ENCODE measurements around the gene BNC2. TPM values are rescaled to one million over a fixed set of nuclear protein-coding genes. Genes with fewer than 3 reads are reported as not detected.
A peak's percentile ranks its signal among the peaks of the same experiment; 100 is the strongest.

The BNC2 gene
- total and polyA plus RNA-seq, 2 donors (not counting 1 experiment from before 2014, with no cell fraction given): 34.7 to 39.1 TPM

- Histone ChIP-seq H3K27me3 (ENCODE audit: control insufficient read depth, insufficient read depth, low read length) (no peaks in the 10 kb centered on the region), H4K20me1 (ENCODE audit: control insufficient read depth, extremely low read depth, insufficient read depth, low read length) (no peaks in the 10 kb centered on the region), H3K4me2 (ENCODE audit: extremely low read depth, insufficient read depth, low read length) (no peak overlapping the region), H3K9me3 (ENCODE audit: control insufficient read depth, insufficient read depth, low read depth, low read length) (no peaks in the 10 kb centered on the region), H2AFZ (ENCODE audit: low read length) (no peak overlapping the region), H3K36me3 (ENCODE audit: control insufficient read depth, insufficient read depth, low read length) (no peaks in the 10 kb centered on the region), H3K9ac (ENCODE audit: insufficient read depth, low read length) (no peak overlapping the region), H3K4me1 (ENCODE audit: control insufficient read depth, extremely low read depth, insufficient read depth, low read length) (no peaks in the 10 kb centered on the region), H3K4me3 (replicated peaks in 1 of 4; ENCODE audit: control extremely low read depth in 1 of 4, insufficient read depth in 1 of 4, low read depth in 3 of 4, low read length in 4 of 4) (no peak overlapping the region), H3K79me2 (ENCODE audit: control insufficient read depth, insufficient read depth, low read length) (no peaks in the 10 kb centered on the region), H3K27ac (ENCODE audit: insufficient read depth, low read length) (no peak overlapping the region)
- TF ChIP-seq, protein P1, sequence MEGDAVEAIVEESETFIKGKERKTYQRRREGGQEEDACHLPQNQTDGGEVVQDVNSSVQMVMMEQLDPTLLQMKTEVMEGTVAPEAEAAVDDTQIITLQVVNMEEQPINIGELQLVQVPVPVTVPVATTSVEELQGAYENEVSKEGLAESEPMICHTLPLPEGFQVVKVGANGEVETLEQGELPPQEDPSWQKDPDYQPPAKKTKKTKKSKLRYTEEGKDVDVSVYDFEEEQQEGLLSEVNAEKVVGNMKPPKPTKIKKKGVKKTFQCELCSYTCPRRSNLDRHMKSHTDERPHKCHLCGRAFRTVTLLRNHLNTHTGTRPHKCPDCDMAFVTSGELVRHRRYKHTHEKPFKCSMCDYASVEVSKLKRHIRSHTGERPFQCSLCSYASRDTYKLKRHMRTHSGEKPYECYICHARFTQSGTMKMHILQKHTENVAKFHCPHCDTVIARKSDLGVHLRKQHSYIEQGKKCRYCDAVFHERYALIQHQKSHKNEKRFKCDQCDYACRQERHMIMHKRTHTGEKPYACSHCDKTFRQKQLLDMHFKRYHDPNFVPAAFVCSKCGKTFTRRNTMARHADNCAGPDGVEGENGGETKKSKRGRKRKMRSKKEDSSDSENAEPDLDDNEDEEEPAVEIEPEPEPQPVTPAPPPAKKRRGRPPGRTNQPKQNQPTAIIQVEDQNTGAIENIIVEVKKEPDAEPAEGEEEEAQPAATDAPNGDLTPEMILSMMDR (conservative IDR thresholded peaks at IDR 0.05 in 1 of 2, IDR thresholded peaks at IDR 0.05 in 1 of 2; ENCODE audit: low read depth in 1 of 2, low read length in 2 of 2): no peak
- no peak for TF ChIP-seq EZH2 (IDR thresholded peaks at IDR 0.05; ENCODE audit: low read length, missing control alignments)
- DNase-seq (ENCODE audit: low read depth in 2 of 2): peak in 1 of 2 donors; percentile 14
These were observed 394.5 kb downstream of the BNC2 start for GRCh38 chr9:16475996-16476395.

GRCh38 chr9:16475257-16475656 lies 395.2 kb downstream of the BNC2 start:
- DNase-seq (ENCODE audit: low read depth in 2 of 2): no peak
- no peak for TF ChIP-seq EZH2 (IDR thresholded peaks at IDR 0.05; ENCODE audit: low read length, missing control alignments)
- TF ChIP-seq, protein P1 (conservative IDR thresholded peaks at IDR 0.05 in 1 of 2, IDR thresholded peaks at IDR 0.05 in 1 of 2; ENCODE audit: low read depth in 1 of 2, low read length in 2 of 2): no peak
- Histone ChIP-seq H3K9ac (ENCODE audit: insufficient read depth, low read length) (no peak overlapping the region), H3K4me2 (ENCODE audit: extremely low read depth, insufficient read depth, low read length) (no peak overlapping the region), H3K36me3 (ENCODE audit: control insufficient read depth, insufficient read depth, low read length) (peaks cover 1% of the 10 kb centered on the region), H3K27me3 (ENCODE audit: control insufficient read depth, insufficient read depth, low read length) (no peaks in the 10 kb centered on the region), H3K4me3 (replicated peaks in 1 of 4; ENCODE audit: control extremely low read depth in 1 of 4, insufficient read depth in 1 of 4, low read depth in 3 of 4, low read length in 4 of 4) (no peak overlapping the region), H2AFZ (ENCODE audit: low read length) (no peak overlapping the region), H3K4me1 (ENCODE audit: control insufficient read depth, extremely low read depth, insufficient read depth, low read length) (no peaks in the 10 kb centered on the region), H3K79me2 (ENCODE audit: control insufficient read depth, insufficient read depth, low read length) (no peaks in the 10 kb centered on the region), H3K9me3 (ENCODE audit: control insufficient read depth, insufficient read depth, low read depth, low read length) (no peaks in the 10 kb centered on the region), H4K20me1 (ENCODE audit: control insufficient read depth, extremely low read depth, insufficient read depth, low read length) (no peaks in the 10 kb centered on the region), H3K27ac (ENCODE audit: insufficient read depth, low read length) (no peak overlapping the region)

DNA sequence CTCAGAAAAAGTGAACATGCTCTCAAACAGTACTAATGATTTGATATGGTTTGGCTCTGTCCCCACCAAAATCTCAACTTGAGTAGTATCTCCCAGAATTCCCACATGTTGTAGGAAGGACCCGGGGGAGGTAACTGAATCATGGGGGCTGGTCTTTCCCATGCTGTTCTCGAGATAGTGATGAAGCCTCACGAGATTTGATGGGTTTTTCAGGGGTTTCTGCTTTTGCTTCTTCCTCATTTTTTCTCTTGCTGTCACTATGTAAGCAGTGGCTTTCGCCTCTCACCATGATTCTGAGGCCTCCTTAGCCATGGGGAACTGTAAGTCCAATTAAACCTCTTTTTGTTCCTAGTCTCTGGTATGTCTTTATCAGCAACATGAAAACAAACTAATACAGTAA lies 401.3 kb downstream of the BNC2 start:
- no peak overlapping the region for H3K4me3 ChIP-seq (replicated peaks in 1 of 4; ENCODE audit: control extremely low read depth in 1 of 4, insufficient read depth in 1 of 4, low read depth in 3 of 4, low read length in 4 of 4)
- H4K20me1 ChIP-seq (ENCODE audit: control insufficient read depth, extremely low read depth, insufficient read depth, low read length): no peaks in the 10 kb centered on the region
- no peak overlapping the region for H3K27ac ChIP-seq (ENCODE audit: insufficient read depth, low read length)
- H2AFZ ChIP-seq (ENCODE audit: low read length): no peak overlapping the region
- TF ChIP-seq EZH2 (IDR thresholded peaks at IDR 0.05; ENCODE audit: low read length, missing control alignments): no peak
- TF ChIP-seq, protein P1 (conservative IDR thresholded peaks at IDR 0.05 in 1 of 2, IDR thresholded peaks at IDR 0.05 in 1 of 2; ENCODE audit: low read depth in 1 of 2, low read length in 2 of 2): no peak
- no peak overlapping the region for H3K9ac ChIP-seq (ENCODE audit: insufficient read depth, low read length)
- H3K4me1 ChIP-seq (ENCODE audit: control insufficient read depth, extremely low read depth, insufficient read depth, low read length): no peaks in the 10 kb centered on the region
- DNase-seq (ENCODE audit: low read depth in 2 of 2): no peak
- no peaks in the 10 kb centered on the region for H3K27me3 ChIP-seq (ENCODE audit: control insufficient read depth, insufficient read depth, low read length)
- no peak overlapping the region for H3K4me2 ChIP-seq (ENCODE audit: extremely low read depth, insufficient read depth, low read length)
- H3K9me3 ChIP-seq (ENCODE audit: control insufficient read depth, insufficient read depth, low read depth, low read length): no peaks in the 10 kb centered on the region
- peaks cover 1% of the 10 kb centered on the region for H3K36me3 ChIP-seq (ENCODE audit: control insufficient read depth, insufficient read depth, low read length)
- no peaks in the 10 kb centered on the region for H3K79me2 ChIP-seq (ENCODE audit: control insufficient read depth, insufficient read depth, low read length)

Data from fibroblast of lung (primary cell).